Measurements from ENCODE around the gene TMEM139. TPM values are rescaled to one million over a fixed set of nuclear protein-coding genes. Genes with fewer than 3 reads are reported as not detected.
"Not testable (repeated sequence)": the region's sequence is repeated elsewhere in the genome, so short reads cannot be mapped to it uniquely, and the experiment has no call there.

The TMEM139 gene
- polyA plus RNA-seq, 3 donors: 0.56 to 9.8 (median 1.7) TPM

- 85 to 89% (median 85%) methylated on average over 3 of the region's 3 CpGs for WGBS, 3 donors
- no peak overlapping the region for H3K27ac ChIP-seq (ENCODE audit: low read depth, low read length)
These were observed 28.4 kb upstream of the TMEM139 start for GRCh38 chr7:143256325-143256724.

DNA sequence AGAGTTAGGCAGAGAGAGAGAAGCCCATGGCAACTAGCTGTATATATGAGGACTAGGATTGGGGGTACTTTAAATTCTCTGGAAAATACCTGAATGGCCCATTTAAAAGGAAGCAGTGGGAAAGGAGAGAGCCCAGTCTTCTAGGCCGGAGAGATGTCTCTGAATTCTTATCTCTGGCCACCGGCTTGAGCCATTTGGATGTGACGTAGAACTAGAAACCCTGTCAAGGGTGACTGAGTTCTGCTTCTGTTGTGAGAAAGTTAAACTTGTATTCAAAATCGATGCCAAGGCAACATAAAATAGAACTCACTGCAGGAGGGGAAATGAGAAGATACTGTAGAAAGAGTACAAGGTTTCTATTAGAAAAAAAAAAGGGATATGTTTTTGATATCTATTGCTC, 27.8 kb upstream of the TMEM139 start:
- 86 to 93% (median 89%) methylated on average over 4 of the region's 4 CpGs for WGBS, 3 donors
- no peak overlapping the region for H3K27ac ChIP-seq (ENCODE audit: low read depth, low read length)

DNA sequence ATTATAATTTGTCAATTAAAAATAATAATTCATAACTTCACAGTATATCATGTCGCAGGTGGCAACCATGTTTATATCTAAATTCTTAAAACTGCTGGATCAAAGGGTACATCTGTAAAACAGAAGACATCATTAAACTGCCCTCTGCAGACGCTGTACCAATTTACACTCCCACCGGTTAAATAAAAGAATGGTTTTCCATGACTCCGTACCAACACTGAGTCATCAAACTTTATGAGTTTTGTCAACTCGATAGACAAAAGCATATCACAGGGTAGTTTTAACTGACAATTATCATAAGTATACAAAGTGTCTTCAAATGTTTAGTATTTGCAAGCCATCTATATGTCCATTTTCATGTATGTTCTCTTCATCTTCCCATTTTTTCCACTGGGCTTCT, 27.3 kb upstream of the TMEM139 start:
- H3K27ac ChIP-seq (ENCODE audit: low read depth, low read length): no peak overlapping the region
- 87 to 89% (median 88%) methylated on average over 5 of the region's 5 CpGs for WGBS, 3 donors

DNA sequence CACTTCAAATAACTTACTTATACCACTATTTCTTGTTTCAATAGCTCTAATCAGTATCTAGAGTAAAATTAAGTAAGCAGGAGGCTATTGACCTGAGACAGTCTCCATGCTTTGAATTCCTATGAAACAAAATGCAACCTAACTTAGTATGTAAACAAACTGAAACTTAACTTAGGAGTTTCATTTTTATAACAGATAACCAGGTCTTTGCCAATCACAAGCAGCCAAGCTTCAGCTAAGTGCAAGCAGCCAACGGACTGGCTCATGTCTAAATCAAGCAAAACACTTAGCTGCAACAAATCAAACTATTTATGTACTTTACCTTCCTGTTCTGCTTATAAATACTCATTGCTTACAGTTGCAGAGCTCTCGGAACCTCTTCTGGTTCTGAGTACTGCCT, 25.9 kb upstream of the TMEM139 start:
- H3K27ac ChIP-seq (ENCODE audit: low read depth, low read length): no peak overlapping the region
- WGBS, 3 donors: 18 to 34% (median 27%) methylated on average over 2 of the region's 2 CpGs

GRCh38 chr7:143259765-143260164, 25.0 kb upstream of the TMEM139 start:
- H3K27ac ChIP-seq (ENCODE audit: low read depth, low read length): no peak overlapping the region
- WGBS, 3 donors: 90 to 94% (median 90%) methylated on average over 2 of the region's 2 CpGs

GRCh38 chr7:143261901-143262300, 22.9 kb upstream of the TMEM139 start:
- 88 to 96% (median 94%) methylated on average over 1 of the region's 1 CpG for WGBS, 3 donors
- H3K27ac ChIP-seq (ENCODE audit: low read depth, low read length): no peak overlapping the region

- peak within 1 kb of the TSS; percentile 74 for H3K27ac ChIP-seq (ENCODE audit: low read depth, low read length)
- 1% methylated on average over 40 to 48 of the region's 48 CpGs for WGBS, 3 donors
These were observed 21.2 kb upstream of the TMEM139 start, which contains the start of gene GSTK1 for GRCh38 chr7:143263266-143264195. Gene GSTK1, plus strand, starts transcription at chr7:143263441. Its CDS starts 73 bp downstream, at chr7:143263514.

DNA sequence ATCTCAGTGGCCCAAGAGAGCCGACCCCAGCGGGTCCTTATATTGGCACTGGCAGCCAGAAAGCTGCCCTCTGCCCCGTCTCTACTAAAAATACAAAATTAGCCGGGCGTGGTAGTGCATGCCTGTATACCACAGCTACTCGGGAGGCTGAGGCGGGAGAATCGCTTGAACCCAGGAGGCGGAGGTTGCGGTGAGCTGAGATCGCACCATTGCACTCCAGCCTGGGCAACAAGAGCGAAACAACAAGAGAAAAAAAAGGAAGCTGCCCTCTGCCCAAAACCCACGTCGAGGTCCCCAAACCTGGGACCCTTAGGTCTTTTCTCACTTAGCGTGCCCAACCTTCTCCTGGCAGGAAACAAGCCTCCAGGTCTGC, 20.6 kb upstream of the TMEM139 start:
- WGBS, 3 donors: 48 to 53% (median 52%) methylated on average over 15 of the region's 15 CpGs
- H3K27ac ChIP-seq (ENCODE audit: low read depth, low read length): not testable (repeated sequence)

DNA sequence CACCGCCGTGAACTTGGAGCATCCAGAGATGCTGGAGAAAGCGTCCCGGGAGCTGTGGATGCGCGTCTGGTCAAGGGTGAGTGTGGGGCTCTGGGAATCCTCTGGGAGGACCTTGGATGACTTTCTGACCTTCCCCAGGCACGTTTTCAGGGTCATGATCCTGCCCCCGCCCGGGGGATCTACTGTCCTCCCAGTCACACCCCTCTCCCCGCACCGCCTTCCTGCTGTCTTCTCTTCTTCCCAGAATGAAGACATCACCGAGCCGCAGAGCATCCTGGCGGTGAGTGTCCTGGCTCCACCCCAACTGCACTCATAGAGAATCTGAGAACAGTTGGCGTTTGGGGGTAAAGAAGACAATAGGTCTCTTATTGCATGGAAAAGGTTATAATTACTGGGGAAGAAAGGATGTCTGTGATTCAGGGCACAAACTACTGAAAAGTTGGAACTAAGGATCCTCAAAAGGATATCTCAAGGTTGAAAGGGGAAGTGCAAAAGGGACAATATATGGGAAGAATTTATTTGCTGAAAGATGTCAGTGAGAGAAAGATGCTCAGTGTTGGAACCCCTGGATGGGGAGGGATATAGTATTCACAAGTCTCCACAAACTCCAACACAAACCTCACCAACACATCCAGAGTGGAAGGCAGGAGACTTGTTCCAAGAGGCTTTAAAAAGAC, 19.6 kb upstream of the TMEM139 start:
- WGBS, 3 donors: 63 to 81% (median 66%) methylated on average over 15 of the region's 15 CpGs
- no peak overlapping the region for H3K27ac ChIP-seq (ENCODE audit: low read depth, low read length)

DNA sequence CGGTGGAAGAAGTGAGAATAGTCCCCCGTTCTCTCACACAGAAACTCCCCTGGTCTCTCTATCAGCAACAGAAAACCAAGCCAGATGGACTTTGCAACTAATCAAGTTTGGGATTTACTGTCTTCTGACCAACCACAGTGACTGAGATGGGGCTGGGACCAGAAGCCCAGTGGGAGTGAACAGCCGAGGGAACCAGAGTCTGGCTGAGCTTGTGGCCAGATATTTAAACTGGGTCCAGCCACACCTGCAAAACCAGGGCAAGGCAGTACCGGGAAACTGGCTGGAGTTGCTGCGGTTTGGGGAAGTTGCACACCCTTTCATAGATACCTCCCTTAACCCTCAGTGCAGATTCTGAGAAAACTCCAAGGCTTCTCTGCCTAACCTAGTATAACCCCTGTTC, 15.5 kb upstream of the TMEM139 start:
- 60 to 81% (median 65%) methylated on average over 5 of the region's 5 CpGs for WGBS, 3 donors
- no peak overlapping the region for H3K27ac ChIP-seq (ENCODE audit: low read depth, low read length)

GRCh38 chr7:143271240-143271639, 13.5 kb upstream of the TMEM139 start:
- 89 to 96% (median 94%) methylated on average over 1 of the region's 1 CpG for WGBS, 3 donors
- H3K27ac ChIP-seq (ENCODE audit: low read depth, low read length): no peak overlapping the region

- no peak overlapping the region for H3K27ac ChIP-seq (ENCODE audit: low read depth, low read length)
- WGBS, 3 donors: 92 to 96% (median 94%) methylated on average over 2 of the region's 2 CpGs
These were observed 11.9 kb upstream of the TMEM139 start for GRCh38 chr7:143272871-143273270.

- no peak overlapping the region for H3K27ac ChIP-seq (ENCODE audit: low read depth, low read length)
- WGBS, 3 donors: 27 to 51% (median 41%) methylated on average over 8 of the region's 8 CpGs
These were observed 5.3 kb upstream of the TMEM139 start for GRCh38 chr7:143279186-143280098.

DNA sequence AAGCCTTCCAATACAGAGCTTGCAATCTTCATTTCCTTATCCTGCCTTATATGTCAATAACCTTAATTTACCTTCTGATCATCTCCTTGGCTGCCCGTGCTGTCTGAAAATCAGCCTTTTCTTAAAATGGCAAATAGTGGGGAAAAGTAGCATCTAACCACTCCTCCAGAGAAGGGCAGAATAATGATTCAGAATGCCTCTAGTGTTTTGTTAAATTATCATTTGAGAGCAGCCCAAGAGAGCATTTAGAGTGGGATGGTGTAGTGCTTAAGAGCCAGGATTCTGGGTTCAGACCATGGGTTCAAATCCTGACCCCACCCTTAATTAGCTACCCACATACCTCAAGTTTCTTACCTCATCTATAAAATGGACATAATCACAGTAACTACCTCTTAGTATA, 4.6 kb upstream of the TMEM139 start:
- WGBS, 3 donors: 40 to 65% (median 52%) methylated on average over 1 of the region's 1 CpG

DNA sequence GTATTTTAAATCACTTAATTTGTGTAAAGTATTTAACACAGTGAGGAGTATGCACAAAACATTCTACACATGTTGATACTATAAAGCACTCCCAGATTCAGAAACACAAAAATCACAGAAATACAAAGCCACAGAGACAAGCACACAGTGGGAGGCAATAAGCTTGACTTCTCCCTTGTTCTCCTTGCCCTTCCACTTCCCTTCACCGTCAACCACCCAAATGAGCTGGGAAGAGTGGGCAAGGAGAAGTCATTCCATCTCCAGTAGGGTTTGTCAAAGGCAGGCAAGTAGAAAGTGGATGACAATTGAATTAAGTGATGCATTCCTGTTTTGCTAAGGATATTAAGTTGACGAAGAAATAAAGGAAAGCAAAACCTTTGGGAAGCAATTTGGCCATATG, 4.2 kb upstream of the TMEM139 start:
- no peak overlapping the region for H3K27ac ChIP-seq (ENCODE audit: low read depth, low read length)

More for the DNA sequence above, 4.6 kb upstream of the TMEM139 start:
- no peak overlapping the region for H3K27ac ChIP-seq (ENCODE audit: low read depth, low read length)

GRCh38 chr7:143281529-143281928, 3.2 kb upstream of the TMEM139 start:
- 87 to 92% (median 89%) methylated on average over 2 of the region's 2 CpGs for WGBS, 3 donors
- no peak overlapping the region for H3K27ac ChIP-seq (ENCODE audit: low read depth, low read length)

More for the DNA sequence above, 4.2 kb upstream of the TMEM139 start:
- 83 to 86% (median 83%) methylated on average over 2 of the region's 2 CpGs for WGBS, 3 donors

- 92 to 97% (median 97%) methylated on average over 8 of the region's 8 CpGs for WGBS, 3 donors
- no peak overlapping the region for H3K27ac ChIP-seq (ENCODE audit: low read depth, low read length)
These were observed 2.6 kb upstream of the TMEM139 start for GRCh38 chr7:143282124-143282523.

- no peak overlapping the region for H3K27ac ChIP-seq (ENCODE audit: low read depth, low read length)
- 71 to 80% (median 74%) methylated on average over 4 of the region's 4 CpGs for WGBS, 3 donors
These were observed 1.4 kb upstream of the TMEM139 start for GRCh38 chr7:143283381-143283780.

GRCh38 chr7:143285470-143285778, 666 bp downstream of the TMEM139 start:
- 52 to 77% (median 59%) methylated on average over 3 of the region's 3 CpGs for WGBS, 3 donors
- H3K27ac ChIP-seq (ENCODE audit: low read depth, low read length): no peak overlapping the region

All from adipose tissue (tissue), 3 donors.